Measurements from ENCODE around the gene ACAP2.

GRCh38 chr3:195248281-195248680 is 194.5 kb downstream of the ACAP2 start:
- no peak for TF ChIP-seq CTCF (IDR thresholded peaks at IDR 0.05 in 4 of 5, conservative IDR thresholded peaks at IDR 0.05 in 1 of 5)
- no peak for TF ChIP-seq POLR2A (IDR thresholded peaks at IDR 0.05)
